K562 (cell line): ENCODE results near the gene LAT. TPM values are rescaled to one million over a fixed set of nuclear protein-coding genes. Genes with fewer than 3 reads are reported as not detected.
A peak's percentile ranks its signal among the peaks of the same experiment; 100 is the strongest.

Experiments
- CHCHD3 ChIP-seq: fragments of 250-450 bp; sonication (Bioruptor Pico); IDR thresholded peaks from 2 replicates; pipeline ENCODE4 v2.1.2; 2022; ENCODE audit warnings: mild to moderate bottlenecking
- DDX20 ChIP-seq: fragments of 450-650 bp; IDR thresholded peaks from 2 replicates; pipeline ENCODE4 v1.6.1; 2016; ENCODE audit warnings: missing genetic modification characterization, low read depth, mild to moderate bottlenecking, missing compliant biosample characterization, moderate library complexity
- DNMT1 ChIP-seq: fragments of 450-650 bp; IDR thresholded peaks from 2 replicates; pipeline ENCODE4 v1.6.1; 2016; ENCODE audit warnings: antibody characterized with exemption, mild to moderate bottlenecking
- ELF2 ChIP-seq: fragments of 250-450 bp; sonication (Bioruptor Pico); IDR thresholded peaks from 2 replicates; pipeline ENCODE4 v1.5.0; 2021; ENCODE audit warnings: mild to moderate bottlenecking
- FOXA3 ChIP-seq, 2 experiments: fragments of 450-650 bp in 1 of 2; sonication (generic) in 1 of 2; formaldehyde crosslinking; IDR thresholded peaks in 1 of 2; conservative IDR thresholded peaks in 1 of 2; 2 replicates each; pipeline versions ENCODE4 v1.4.0 to v1.8.0; 2020 to 2022; ENCODE audit warnings: mild to moderate bottlenecking in 2 of 2, missing genetic modification reagents in 1 of 2
- GATA2 ChIP-seq: sonication (generic); formaldehyde crosslinking; IDR thresholded peaks from 2 replicates; pipeline ENCODE4 v1.4.0; 2020; ENCODE audit warnings: mild to moderate bottlenecking, missing genetic modification reagents
- JUNB ChIP-seq: fragments of 450-650 bp; formaldehyde crosslinking; conservative IDR thresholded peaks from 2 replicates; pipeline ENCODE4 v1.4.0; 2020; ENCODE audit warnings: mild to moderate bottlenecking
- NFIC ChIP-seq: fragments of 450-650 bp; IDR thresholded peaks from 2 replicates; pipeline ENCODE4 v1.6.1; 2017; ENCODE audit warnings: mild to moderate bottlenecking, inconsistent platforms
- PRMT5 ChIP-seq: sonication (generic); formaldehyde crosslinking; IDR thresholded peaks from 2 replicates; pipeline ENCODE4 v1.5.0; 2020; ENCODE audit warnings: missing genetic modification reagents
- PTBP1 ChIP-seq: fragments of 200-400 bp; formaldehyde crosslinking; IDR thresholded peaks from 2 replicates; pipeline ENCODE4 v1.6.1; 2017; ENCODE audit warnings: low read depth, low read length
- PYGO2 ChIP-seq: fragments of 450-650 bp; IDR thresholded peaks from 2 replicates; pipeline ENCODE4 v1.6.1; 2016; ENCODE audit warnings: mild to moderate bottlenecking, missing genetic modification characterization, moderate library complexity, missing compliant biosample characterization
- SUPT5H ChIP-seq: fragments of 450-650 bp; IDR thresholded peaks from 2 replicates; pipeline ENCODE4 v1.6.1; 2016
- THRAP3 ChIP-seq: fragments of 450-650 bp; IDR thresholded peaks from 2 replicates; pipeline ENCODE4 v1.6.1; 2016; ENCODE audit warnings: mild to moderate bottlenecking, inconsistent platforms, borderline replicate concordance
- ZKSCAN1 ChIP-seq: fragments of 150-350 bp; IDR thresholded peaks from 2 replicates; pipeline ENCODE4 v1.6.1; 2016; ENCODE audit warnings: low read depth, low read length
- ZNF695 ChIP-seq: fragments of 450-650 bp; formaldehyde crosslinking; IDR thresholded peaks from 2 replicates; pipeline ENCODE4 v1.4.0; 2020; ENCODE audit warnings: mild to moderate bottlenecking, moderate library complexity
- polyA plus RNA-seq, 8 experiments: library from polyadenylated mRNA; depleted of rRNA in 4 of 8; stranded (reverse) in 5 of 8; unstranded in 3 of 8; fragments of >200 nt; fragmentation: Nextera tagmentation in 2 of 8; fragmentation: Illumina TruSeq in 1 of 8; extraction: Ambion mirVana in 2 of 8; extraction: Trizol in 1 of 8; gene quantifications; 2 replicates each; pipeline versions ENCODE4 v1.2.1 to v1.2.3, GENCODE V29; 2011 to 2014; ENCODE audit warnings: inconsistent platforms in 1 of 8, missing spikeins in 1 of 8
- total RNA-seq, 7 experiments: library from RNA; depleted of rRNA in 6 of 7; stranded (reverse); fragments of >200 nt in 6 of 7; fragmentation: Illumina TruSeq in 2 of 7; extraction: Trizol in 2 of 7; gene quantifications; 2 replicates each; pipeline versions ENCODE4 v1.2.1 to v1.2.3, GENCODE V29; 2011 to 2021; ENCODE audit warnings: low replicate concordance in 1 of 7
- TF ChIP-seq, protein P1 (sequence below): fragments of 250-450 bp; sonication (Bioruptor Pico); IDR thresholded peaks from 2 replicates; pipeline ENCODE4 v1.8.0; 2022; ENCODE audit warnings: moderate library complexity, mild to moderate bottlenecking, inconsistent platforms
- TF ChIP-seq, protein P2 (sequence below): sonication (generic); formaldehyde crosslinking; IDR thresholded peaks from 2 replicates; pipeline ENCODE4 v1.8.0; 2022; ENCODE audit warnings: missing genetic modification reagents, mild to moderate bottlenecking, moderate library complexity, borderline replicate concordance

LAT gene
- total and polyA plus RNA-seq, 9 of the 15 experiments (the other 6 are each of a cell fraction or from before 2014, with no cell fraction given) = 0.40 to 4.2 (median 1.3) TPM

DNA sequence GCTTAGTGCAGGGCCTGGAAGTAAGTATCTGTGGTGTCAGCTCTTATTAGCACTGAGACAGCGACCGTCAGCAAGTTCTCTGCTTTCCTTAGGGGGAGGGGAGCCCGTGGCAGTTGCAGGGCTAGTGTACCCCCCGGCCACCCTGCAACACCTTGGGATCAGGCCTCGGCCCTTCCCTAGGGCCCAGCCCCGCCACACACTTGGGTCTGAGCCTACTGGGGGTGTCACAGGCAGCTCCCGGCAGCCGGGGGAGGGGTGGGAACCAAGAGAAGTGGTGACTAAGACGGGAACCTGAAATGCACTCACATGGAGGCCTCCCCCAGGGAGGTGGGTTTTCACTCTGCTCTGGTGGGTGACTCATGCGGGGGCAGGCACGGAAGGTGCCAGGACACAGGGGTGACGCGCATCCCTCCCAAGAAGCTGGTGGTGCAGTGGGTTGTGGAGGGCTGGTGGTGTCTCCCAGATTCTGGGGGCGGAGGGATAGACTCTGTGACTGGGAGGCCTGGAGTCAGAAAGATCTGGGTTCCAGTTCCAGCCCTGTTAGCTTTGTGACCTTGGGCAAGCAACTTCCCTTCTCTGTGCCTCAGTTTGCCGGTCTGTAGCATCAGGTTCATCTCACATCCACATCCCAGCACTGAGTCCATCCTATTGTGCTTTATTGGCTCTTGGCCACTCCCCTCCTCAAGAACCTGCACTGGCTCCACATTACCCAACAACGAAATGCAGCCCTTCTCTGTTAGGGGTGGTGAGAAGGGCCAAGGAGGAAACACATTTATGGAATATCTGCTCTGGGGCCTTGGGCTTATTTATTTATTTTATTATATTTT, 44.5 kb downstream of the LAT start (continued):
- TF ChIP-seq ZKSCAN1 (peak; percentile 64; the same call in 1 of the 2 replicates), THRAP3 (no peak), DNMT1 (no peak), JUNB (CRISPR knock-in tag) (no peak), PRMT5 (no peak), GATA2 (no peak), PTBP1 (0 out of 2 replicates have a peak, but pooled peaks have one; percentile 34), CHCHD3 (CRISPR knock-in tag) (no peak), DDX20 (tag) (no peak), SUPT5H (no peak), FOXA3 (CRISPR knock-in tag; conservative IDR thresholded peaks at IDR 0.05 in 1 of 2, IDR thresholded peaks at IDR 0.05 in 1 of 2) (no peak), ELF2 (CRISPR knock-in tag) (no peak), ZNF695 (no peak), NFIC (peak; percentile 54), PYGO2 (no peak)
- TF ChIP-seq, protein P1, sequence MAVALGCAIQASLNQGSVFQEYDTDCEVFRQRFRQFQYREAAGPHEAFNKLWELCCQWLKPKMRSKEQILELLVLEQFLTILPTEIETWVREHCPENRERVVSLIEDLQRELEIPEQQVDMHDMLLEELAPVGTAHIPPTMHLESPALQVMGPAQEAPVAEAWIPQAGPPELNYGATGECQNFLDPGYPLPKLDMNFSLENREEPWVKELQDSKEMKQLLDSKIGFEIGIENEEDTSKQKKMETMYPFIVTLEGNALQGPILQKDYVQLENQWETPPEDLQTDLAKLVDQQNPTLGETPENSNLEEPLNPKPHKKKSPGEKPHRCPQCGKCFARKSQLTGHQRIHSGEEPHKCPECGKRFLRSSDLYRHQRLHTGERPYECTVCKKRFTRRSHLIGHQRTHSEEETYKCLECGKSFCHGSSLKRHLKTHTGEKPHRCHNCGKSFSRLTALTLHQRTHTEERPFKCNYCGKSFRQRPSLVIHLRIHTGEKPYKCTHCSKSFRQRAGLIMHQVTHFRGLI (CRISPR knock-in tag) = no peak
- TF ChIP-seq, protein P2, sequence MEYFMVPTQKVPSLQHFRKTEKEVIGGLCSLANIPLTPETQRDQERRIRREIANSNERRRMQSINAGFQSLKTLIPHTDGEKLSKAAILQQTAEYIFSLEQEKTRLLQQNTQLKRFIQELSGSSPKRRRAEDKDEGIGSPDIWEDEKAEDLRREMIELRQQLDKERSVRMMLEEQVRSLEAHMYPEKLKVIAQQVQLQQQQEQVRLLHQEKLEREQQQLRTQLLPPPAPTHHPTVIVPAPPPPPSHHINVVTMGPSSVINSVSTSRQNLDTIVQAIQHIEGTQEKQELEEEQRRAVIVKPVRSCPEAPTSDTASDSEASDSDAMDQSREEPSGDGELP (CRISPR knock-in tag) = peak; percentile 85
